OCI-LY7 (cell line): ENCODE data around the gene TCAIM. TPM values are rescaled to one million over a fixed set of nuclear protein-coding genes. Genes with fewer than 3 reads are reported as not detected.

Experiments
- BruUV-seq: library from RNA; stranded (reverse); fragments of 400-500 nt; replicated peaks from 2 replicates; lab custom pipeline; 2021; lab: Mats Ljungman, UMichigan
- CTCF ChIA-PET: fragments of 300-600 bp; sonication (Branson Sonifier 250); formaldehyde crosslinking; loops from one replicate; lab custom pipeline; 2022; ENCODE audit warnings: antibody characterized with exemption; ENCODE audit not compliant: unreplicated experiment; lab: Charles Lee
- POLR2A ChIA-PET: fragments of 300-600 bp; sonication (Branson Sonifier 250); formaldehyde crosslinking; loops from one replicate; lab custom pipeline; 2022; ENCODE audit warnings: antibody characterized with exemption; lab: Charles Lee
- DNase-seq: peaks from one replicate; pipeline ENCODE4 v3.0.0-alpha.2; 2015; ENCODE audit warnings: low spot score
- H2AFZ ChIP-seq: fragments of 200-600 bp; sonication (generic), shearing (Covaris generic); 2 replicates; pipeline ENCODE4 v1.6.1; 2014; ENCODE audit warnings: mild to moderate bottlenecking, antibody characterized with exemption, low read length, moderate library complexity
- H3K27ac ChIP-seq: fragments of 200-600 bp; sonication (generic); 2 replicates; pipeline ENCODE4 v1.5.1; 2014; ENCODE audit warnings: mixed run types, low read depth, mild to moderate bottlenecking, moderate library complexity, low read length, inconsistent platforms; ENCODE audit not compliant: poor library complexity, severe bottlenecking
- H3K36me3 ChIP-seq: fragments of 200-600 bp; sonication (generic); 2 replicates; pipeline ENCODE4 v1.6.1; 2014; ENCODE audit warnings: mild to moderate bottlenecking, antibody characterized with exemption, low read length, moderate library complexity, mixed read lengths; ENCODE audit not compliant: insufficient read depth
- H3K4me1 ChIP-seq: fragments of 200-600 bp; sonication (generic); 2 replicates; pipeline ENCODE4 v1.5.1; 2014; ENCODE audit warnings: mild to moderate bottlenecking, low read length; ENCODE audit not compliant: insufficient read depth, poor library complexity, severe bottlenecking
- H3K4me2 ChIP-seq: fragments of 200-600 bp; sonication (generic); 2 replicates; pipeline ENCODE4 v1.6.1; 2014; ENCODE audit warnings: mild to moderate bottlenecking, low read length
- H3K4me3 ChIP-seq: fragments of 200-600 bp; sonication (generic); 2 replicates; pipeline ENCODE4 v1.5.1; 2014; ENCODE audit warnings: mild to moderate bottlenecking, low read depth, low read length; ENCODE audit not compliant: poor library complexity, severe bottlenecking
- H3K79me2 ChIP-seq: fragments of 200-600 bp; sonication (generic); 2 replicates; pipeline ENCODE4 v1.6.1; 2016; ENCODE audit warnings: low read depth, mild to moderate bottlenecking, low read length, moderate library complexity, mixed read lengths; ENCODE audit not compliant: insufficient read depth
- H3K9me2 ChIP-seq: fragments of 200-600 bp; sonication (generic); 2 replicates; pipeline ENCODE4 v1.6.1; 2016; ENCODE audit warnings: mild to moderate bottlenecking, low read length, mixed read lengths; ENCODE audit not compliant: insufficient read depth
- H3K9me3 ChIP-seq: fragments of 200-600 bp; sonication (generic); 2 replicates; pipeline ENCODE4 v1.6.1; 2014; ENCODE audit warnings: mild to moderate bottlenecking, mixed run types, low read length, mixed read lengths
- H4K20me1 ChIP-seq: fragments of 200-600 bp; sonication (generic); 2 replicates; pipeline ENCODE4 v1.6.1; 2014; ENCODE audit warnings: mild to moderate bottlenecking, antibody characterized with exemption, low read length, moderate library complexity, mixed read lengths; ENCODE audit not compliant: insufficient read depth
- EZH2phosphoT487 ChIP-seq: fragments of 200-600 bp; sonication (generic); IDR thresholded peaks from 2 replicates; pipeline ENCODE4 v1.6.1; 2018; ENCODE audit warnings: low read depth, borderline replicate concordance, mild to moderate bottlenecking, mixed run types, antibody characterized with exemption, low read length, moderate library complexity, mixed read lengths
- intact Hi-C: fragments of 100-400 bp; cut with micrococcal nuclease; formaldehyde crosslinking; loops from one replicate; pipeline ENCODE4 v1.10.0; 2022; ENCODE audit not compliant: unreplicated experiment
- total RNA-seq, 2 experiments: library from RNA; depleted of rRNA in 1 of 2; stranded (reverse); fragments of >200 nt in 1 of 2; shearing (Covaris generic) in 1 of 2; gene quantifications; 2 replicates each; pipeline ENCODE4 v1.2.3, GENCODE V29; 2014 to 2022
- TF ChIP-seq, protein P1 (sequence below): fragments of 200-600 bp; sonication (generic); conservative IDR thresholded peaks from 2 replicates; pipeline ENCODE4 v1.5.1; 2014; ENCODE audit warnings: mild to moderate bottlenecking, antibody characterized with exemption, low read length, moderate library complexity, mixed read lengths

The TCAIM gene
- total RNA-seq, 2 experiments from 2014 or later, result 15.2 to 24.0 TPM

- POLR2A ChIA-PET, result interaction anchor here (0.6 kb wide), 1 partner anchor 17 kb away, joined by 3 read pairs; no protein-coding TSS in a partner anchor
- peaks cover 3% of the 10 kb centered on the region; the same call in 1 of the 2 replicates for H3K36me3 ChIP-seq
- no peaks in the 10 kb centered on the region for H3K9me3 ChIP-seq
- BruUV-seq, result no TSS peak
- H3K27ac ChIP-seq, result no peak overlapping the region
- H3K79me2 ChIP-seq, result no peaks in the 10 kb centered on the region
- H3K4me3 ChIP-seq, result no peak overlapping the region
- H3K9me2 ChIP-seq, result no peaks in the 10 kb centered on the region
- no peak overlapping the region for H3K4me2 ChIP-seq
- H3K4me1 ChIP-seq, result peaks cover 14% of the 10 kb centered on the region
- TF ChIP-seq, protein P1, sequence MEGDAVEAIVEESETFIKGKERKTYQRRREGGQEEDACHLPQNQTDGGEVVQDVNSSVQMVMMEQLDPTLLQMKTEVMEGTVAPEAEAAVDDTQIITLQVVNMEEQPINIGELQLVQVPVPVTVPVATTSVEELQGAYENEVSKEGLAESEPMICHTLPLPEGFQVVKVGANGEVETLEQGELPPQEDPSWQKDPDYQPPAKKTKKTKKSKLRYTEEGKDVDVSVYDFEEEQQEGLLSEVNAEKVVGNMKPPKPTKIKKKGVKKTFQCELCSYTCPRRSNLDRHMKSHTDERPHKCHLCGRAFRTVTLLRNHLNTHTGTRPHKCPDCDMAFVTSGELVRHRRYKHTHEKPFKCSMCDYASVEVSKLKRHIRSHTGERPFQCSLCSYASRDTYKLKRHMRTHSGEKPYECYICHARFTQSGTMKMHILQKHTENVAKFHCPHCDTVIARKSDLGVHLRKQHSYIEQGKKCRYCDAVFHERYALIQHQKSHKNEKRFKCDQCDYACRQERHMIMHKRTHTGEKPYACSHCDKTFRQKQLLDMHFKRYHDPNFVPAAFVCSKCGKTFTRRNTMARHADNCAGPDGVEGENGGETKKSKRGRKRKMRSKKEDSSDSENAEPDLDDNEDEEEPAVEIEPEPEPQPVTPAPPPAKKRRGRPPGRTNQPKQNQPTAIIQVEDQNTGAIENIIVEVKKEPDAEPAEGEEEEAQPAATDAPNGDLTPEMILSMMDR, result no peak
- no peak for TF ChIP-seq EZH2phosphoT487
- CTCF ChIA-PET, result no interaction called here
- H2AFZ ChIP-seq, result no peak overlapping the region
- DNase-seq, result no peak
- H4K20me1 ChIP-seq, result no peaks in the 10 kb centered on the region
- intact Hi-C loops, result no loop called here
These were observed 104.2 kb downstream of the TCAIM start for GRCh38 chr3:44442596-44443309.

GRCh38 chr3:44444437-44444836 is 105.9 kb downstream of the TCAIM start:
- Histone ChIP-seq H3K4me2 (no peak overlapping the region), H3K79me2 (no peaks in the 10 kb centered on the region), H3K4me1 (peaks cover 11% of the 10 kb centered on the region), H3K4me3 (no peak overlapping the region), H3K36me3 (peaks cover 19% of the 10 kb centered on the region), H4K20me1 (no peaks in the 10 kb centered on the region), H3K9me3 (no peaks in the 10 kb centered on the region), H3K9me2 (no peaks in the 10 kb centered on the region), H2AFZ (no peak overlapping the region), H3K27ac (no peak overlapping the region)
- TF ChIP-seq, protein P1, result no peak
- no peak for TF ChIP-seq EZH2phosphoT487
- CTCF ChIA-PET, result no interaction called here
- POLR2A ChIA-PET, result no interaction called here
- intact Hi-C loops, result no loop called here
- no TSS peak for BruUV-seq
- DNase-seq, result no peak

- BruUV-seq, result no TSS peak
- Histone ChIP-seq H3K9me3 (no peaks in the 10 kb centered on the region), H3K4me3 (no peak overlapping the region), H3K4me1 (peaks cover 5% of the 10 kb centered on the region), H3K36me3 (peaks cover 19% of the 10 kb centered on the region), H3K27ac (no peak overlapping the region), H2AFZ (no peak overlapping the region), H3K79me2 (no peaks in the 10 kb centered on the region), H4K20me1 (no peaks in the 10 kb centered on the region), H3K4me2 (no peak overlapping the region), H3K9me2 (no peaks in the 10 kb centered on the region)
- intact Hi-C loops, result no loop called here
- ChIA-PET POLR2A (no interaction called here), CTCF (no interaction called here)
- DNase-seq, result no peak
- TF ChIP-seq EZH2phosphoT487, result no peak
- TF ChIP-seq, protein P1, result no peak
These were observed 106.5 kb downstream of the TCAIM start for GRCh38 chr3:44444896-44445691.
